GM12872 (cell line): ENCODE data around the gene EAF1.
A peak's percentile ranks its signal among the peaks of the same experiment; 100 is the strongest.

Experiments
- CTCF ChIP-seq: IDR thresholded peaks from 3 replicates; pipeline ENCODE4 v1.5.1; 2011; ENCODE audit warnings: low read depth, mild to moderate bottlenecking, low read length, moderate library complexity; ENCODE audit not compliant: insufficient read depth

EAF1 gene

GRCh38 chr3:15427182-15427880 is at the start of gene EAF1, which contains the start of gene METTL6:
Gene EAF1 (plus strand): TSS chr3:15427598. CDS start chr3:15427780, 182 bp downstream.
Gene METTL6 (minus strand): TSS chr3:15427544. CDS start chr3:15426511, 1,033 bp downstream.
- peak; percentile 32; the same call in 1 of the 3 replicates for TF ChIP-seq CTCF

- TF ChIP-seq CTCF = peak; percentile 87
Measured at GRCh38 chr3:15377961-15378791, 49.2 kb upstream of the EAF1 start.

- TF ChIP-seq CTCF = no peak
Measured at GRCh38 chr3:15380980-15381890, 46.2 kb upstream of the EAF1 start.

- TF ChIP-seq CTCF = no peak
Measured at GRCh38 chr3:15382405-15382923, 44.9 kb upstream of the EAF1 start.

- no peak for TF ChIP-seq CTCF
Measured at GRCh38 chr3:15384510-15385237, 42.7 kb upstream of the EAF1 start.

GRCh38 chr3:15385901-15386653 is 41.3 kb upstream of the EAF1 start:
- TF ChIP-seq CTCF = no peak
